B cell (primary cell): ENCODE results near the gene GPX8. TPM values are rescaled to one million over a fixed set of nuclear protein-coding genes. Genes with fewer than 3 reads are reported as not detected.

Source experiments
- ATAC-seq: fragments of 200-7000 bp; cut with Tn5 transposase; one replicate; pipeline ENCODE4 v1.10.0; 2021; ENCODE audit warnings: low read depth, mild to moderate bottlenecking, moderate number of reproducible peaks, moderate library complexity
- CTCF ChIA-PET: fragments of 350-600 bp; sonication (Branson Sonifier 250); formaldehyde crosslinking; loops from one replicate; lab custom pipeline; 2021; ENCODE audit warnings: antibody characterized with exemption, inconsistent platforms; lab: Charles Lee
- POLR2A ChIA-PET: fragments of 350-600 bp; sonication (Branson Sonifier 250); formaldehyde crosslinking; loops from one replicate; lab custom pipeline; 2021; ENCODE audit warnings: antibody characterized with exemption; lab: Charles Lee
- DNase-seq: peaks from one replicate; pipeline ENCODE4 v3.0.0; 2013
- H2AFZ ChIP-seq: 2 replicates; pipeline ENCODE4 v1.6.1; 2012; ENCODE audit warnings: mild to moderate bottlenecking, low read depth, low read length; ENCODE audit not compliant: insufficient read depth, poor library complexity, severe bottlenecking
- H3K27ac ChIP-seq, 2 donors: 1 replicate in 1 of 2; 2 replicates in 1 of 2; pipeline ENCODE4 v1.5.1; 2012 to 2013; ENCODE audit warnings: low read length in 2 of 2, mild to moderate bottlenecking in 2 of 2, moderate library complexity in 1 of 2
- H3K27me3 ChIP-seq, 4 experiments: fragments of 200-600 bp in 1 of 4; sonication (generic) in 1 of 4; replicated peaks in 1 of 4; 1 replicate in 2 of 4; 2 replicates in 2 of 4; pipeline versions ENCODE4 v1.6.1 to v1.7.0; 2013 to 2016; ENCODE audit warnings: low read length in 3 of 4, mild to moderate bottlenecking in 2 of 4, mixed read lengths in 1 of 4, moderate library complexity in 1 of 4; ENCODE audit not compliant: insufficient read depth in 4 of 4, control insufficient read depth in 3 of 4; ENCODE audit errors: control extremely low read depth in 1 of 4
- H3K36me3 ChIP-seq, 2 experiments: replicated peaks in 1 of 2; 1 replicate in 1 of 2; 2 replicates in 1 of 2; pipeline versions ENCODE4 v1.6.1 to v1.7.1; 2013; ENCODE audit warnings: low read length in 1 of 2; ENCODE audit not compliant: insufficient read depth in 2 of 2, control insufficient read depth in 1 of 2; ENCODE audit errors: control extremely low read depth in 1 of 2, extremely low read depth in 1 of 2
- H3K4me1 ChIP-seq, 2 donors: fragments of 200-600 bp in 1 of 2; sonication (generic) in 1 of 2; 1 replicate in 1 of 2; 2 replicates in 1 of 2; pipeline versions ENCODE4 v1.5.1 to v1.6.1; 2013 to 2017; ENCODE audit warnings: low read length in 2 of 2; ENCODE audit not compliant: control insufficient read depth in 2 of 2, insufficient read depth in 2 of 2
- H3K4me2 ChIP-seq: replicated peaks from 2 replicates; pipeline ENCODE3; 2012; ENCODE audit warnings: mild to moderate bottlenecking, low read depth, low read length; ENCODE audit not compliant: poor library complexity, severe bottlenecking
- H3K4me3 ChIP-seq, 5 experiments: fragments of 200-600 bp in 1 of 5; sonication (generic) in 1 of 5; 1 replicate in 3 of 5; 2 replicates in 2 of 5; pipeline versions ENCODE4 v1.5.1 to v1.7.0; 2011 to 2016; ENCODE audit warnings: low read length in 4 of 5, mild to moderate bottlenecking in 4 of 5, low read depth in 2 of 5, control low read depth in 1 of 5, moderate library complexity in 1 of 5; ENCODE audit not compliant: insufficient read depth in 1 of 5; ENCODE audit errors: control extremely low read depth in 1 of 5, extremely low read depth in 1 of 5
- H3K79me2 ChIP-seq: fragments of 200-600 bp; sonication (generic); one replicate; pipeline ENCODE4 v1.6.0; 2016; ENCODE audit warnings: low read length; ENCODE audit not compliant: control insufficient read depth, insufficient read depth
- H3K9ac ChIP-seq: fragments of 200-600 bp; sonication (generic); 2 replicates; pipeline ENCODE4 v1.6.1; 2017; ENCODE audit warnings: mild to moderate bottlenecking, low read length, moderate library complexity
- H3K9me3 ChIP-seq, 3 donors: one replicate each; pipeline versions ENCODE4 v1.6.1 to v1.7.1; 2013; ENCODE audit warnings: low read length in 2 of 3; ENCODE audit not compliant: control insufficient read depth in 2 of 3, insufficient read depth in 1 of 3; ENCODE audit errors: control extremely low read depth in 1 of 3
- H4K20me1 ChIP-seq: 2 replicates; pipeline ENCODE4 v1.6.0; 2012; ENCODE audit warnings: mild to moderate bottlenecking, low read length; ENCODE audit not compliant: insufficient read depth, control insufficient read depth, poor library complexity, severe bottlenecking
- H3K27ac Mint-ChIP-seq: one replicate; pipeline ENCODE4 v1.8.0; 2021; ENCODE audit warnings: mixed read lengths
- H3K27me3 Mint-ChIP-seq: one replicate; pipeline ENCODE4 v1.8.0; 2021; ENCODE audit warnings: mixed read lengths
- H3K4me1 Mint-ChIP-seq: one replicate; pipeline ENCODE4 v1.8.0; 2021; ENCODE audit warnings: mixed read lengths
- H3K4me3 Mint-ChIP-seq: one replicate; pipeline ENCODE4 v1.8.0; 2021; ENCODE audit warnings: mixed read lengths
- H3K9me3 Mint-ChIP-seq: one replicate; pipeline ENCODE4 v1.8.0; 2022; ENCODE audit warnings: mixed read lengths; ENCODE audit not compliant: insufficient read depth
- CTCF ChIP-seq: fragments of 200-600 bp; IDR thresholded peaks from one replicate; pipeline ENCODE4 v1.8.0; 2022; ENCODE audit warnings: antibody characterized with exemption, mild to moderate bottlenecking
- EZH2 ChIP-seq: IDR thresholded peaks from 2 replicates; pipeline ENCODE4 v1.6.1; 2012; ENCODE audit warnings: borderline replicate concordance, low read depth, mild to moderate bottlenecking, moderate library complexity, low read length; ENCODE audit not compliant: insufficient read depth, poor library complexity, severe bottlenecking
- WGBS: methylation state at CpG from one replicate; pipeline ENCODE4 v1.1.5; 2013; ENCODE audit warnings: missing lambda C conversion rate; ENCODE audit not compliant: insufficient coverage; 5-methylcytosine and 5-hydroxymethylcytosine counted together
- intact Hi-C: fragments of 100-400 bp; cut with micrococcal nuclease; formaldehyde crosslinking; loops from one replicate; pipeline ENCODE4 v1.10.0; 2022
- polyA plus RNA-seq: library from polyadenylated mRNA; depleted of rRNA; stranded (reverse); fragments of >200 nt; gene quantifications from 2 replicates; pipeline ENCODE4 v1.2.3, GENCODE V29; 2012
- total RNA-seq, 2 donors: library from RNA; stranded (reverse); fragments of 120-200 nt in 1 of 2; gene quantifications; 1 replicate in 1 of 2; 2 replicates in 1 of 2; pipeline versions ENCODE4 v1.2.3 to v1.2.4, GENCODE V29; 2013 to 2022

The GPX8 gene
- total and polyA plus RNA-seq, 2 donors (not counting 1 experiment from before 2014, with no cell fraction given) = not detected

DNA sequence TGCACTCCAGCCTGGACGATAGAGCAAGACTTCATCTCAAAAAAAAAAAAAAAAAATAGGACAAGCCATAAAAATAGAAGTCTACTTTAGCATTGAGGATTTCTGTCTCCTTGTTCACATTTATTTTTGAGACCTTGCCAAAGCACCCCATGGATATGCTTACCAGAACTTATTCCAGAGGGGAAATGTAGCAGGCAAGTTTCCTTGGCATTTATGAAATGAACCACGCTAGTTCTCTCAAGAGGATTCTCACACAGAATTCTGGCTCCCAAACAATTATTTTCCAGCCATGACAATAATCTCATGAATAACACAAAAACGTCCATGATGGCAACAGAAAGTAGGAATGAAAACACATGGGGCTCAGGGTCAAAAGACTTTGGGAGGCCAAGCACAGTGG is 23.4 kb upstream of the GPX8 start:
- H4K20me1 ChIP-seq = no peaks in the 10 kb centered on the region
- no peaks in the 10 kb centered on the region for H3K27me3 ChIP-seq
- TF ChIP-seq CTCF (no peak), EZH2 (no peak)
- Mint-ChIP-seq H3K27ac (no peak overlapping the region), H3K4me3 (no peak overlapping the region), H3K4me1 (no peaks in the 10 kb centered on the region), H3K9me3 (no peaks in the 10 kb centered on the region), H3K27me3 (peaks cover 21% of the 10 kb centered on the region)
- H3K9ac ChIP-seq = no peak overlapping the region
- H2AFZ ChIP-seq = no peak overlapping the region
- no peak overlapping the region for H3K27ac ChIP-seq
- no peak overlapping the region for H3K4me3 ChIP-seq
- no peaks in the 10 kb centered on the region for H3K9me3 ChIP-seq
- ChIA-PET POLR2A (no interaction called here), CTCF (no interaction called here)
- WGBS = 80% methylated on average over 1 of the region's 3 CpGs
- ATAC-seq (no peak), DNase-seq (no peak)
- no peaks in the 10 kb centered on the region for H3K4me1 ChIP-seq
- no peak overlapping the region for H3K4me2 ChIP-seq
- intact Hi-C loops = no loop called here
- no peaks in the 10 kb centered on the region for H3K79me2 ChIP-seq
- no peaks in the 10 kb centered on the region for H3K36me3 ChIP-seq

- H3K79me2 ChIP-seq = no peaks in the 10 kb centered on the region
- H2AFZ ChIP-seq = no peak overlapping the region
- Mint-ChIP-seq H3K4me1 (no peaks in the 10 kb centered on the region), H3K4me3 (no peak overlapping the region), H3K27me3 (peaks cover 20% of the 10 kb centered on the region), H3K9me3 (no peaks in the 10 kb centered on the region), H3K27ac (no peak overlapping the region)
- ChIA-PET POLR2A (interaction anchor here (0.5 kb wide), 1 partner anchor 649 kb away, joined by 3 read pairs; no protein-coding TSS in a partner anchor), CTCF (interaction anchor here (0.8 kb wide), 1 partner anchor 235 kb away, joined by 3 read pairs; no protein-coding TSS in a partner anchor)
- 82% methylated on average over 1 of the region's 9 CpGs for WGBS
- no peaks in the 10 kb centered on the region for H3K27me3 ChIP-seq
- H3K4me2 ChIP-seq = no peak overlapping the region
- intact Hi-C loops = loop anchor here (10.0 kb wide), 1 partner anchor 826 kb away; the partner anchor contains the start of gene ARL15
- H3K27ac ChIP-seq = no peak overlapping the region
- no peak overlapping the region for H3K4me3 ChIP-seq
- TF ChIP-seq CTCF (no peak), EZH2 (no peak)
- no peaks in the 10 kb centered on the region for H3K9me3 ChIP-seq
- no peak overlapping the region for H3K9ac ChIP-seq
- ATAC-seq (no peak), DNase-seq (no peak)
- H4K20me1 ChIP-seq = no peaks in the 10 kb centered on the region
- H3K4me1 ChIP-seq = no peaks in the 10 kb centered on the region
- H3K36me3 ChIP-seq = no peaks in the 10 kb centered on the region
Observed at GRCh38 chr5:55140908-55141665, 18.9 kb upstream of the GPX8 start.
